Activated naive CD4-positive, alpha-beta T cell treated with Interleukin-2 at 50 U/mL for 16 hours (primary cell): ENCODE measurements around the gene LILRB2.
"Not testable (repeated sequence)": the region's sequence is repeated elsewhere in the genome, so short reads cannot be mapped to it uniquely, and the experiment has no call there.

ENCODE experiments used
- DNase-seq: peaks from one replicate; pipeline ENCODE4 v3.0.0-alpha.2; 2020

LILRB2 gene

GRCh38 chr19:54302257-54302656 lies 21.3 kb upstream of the LILRB2 start:
- DNase-seq, result no peak

GRCh38 chr19:54299515-54299914 lies 18.6 kb upstream of the LILRB2 start:
- no peak for DNase-seq

GRCh38 chr19:54299126-54299498 lies 18.2 kb upstream of the LILRB2 start:
- DNase-seq, result no peak

- no peak for DNase-seq
These were observed 17.6 kb upstream of the LILRB2 start for GRCh38 chr19:54298357-54299125.

- no peak for DNase-seq
These were observed 16.9 kb upstream of the LILRB2 start for GRCh38 chr19:54297759-54298305.

- DNase-seq, result no peak
These were observed 13.6 kb upstream of the LILRB2 start for GRCh38 chr19:54294539-54294938.

GRCh38 chr19:54289160-54289559 lies 8.2 kb upstream of the LILRB2 start:
- DNase-seq, result not testable (repeated sequence)

GRCh38 chr19:54287456-54287855 lies 6.5 kb upstream of the LILRB2 start:
- no peak for DNase-seq

- not testable (repeated sequence) for DNase-seq
These were observed 5.4 kb upstream of the LILRB2 start for GRCh38 chr19:54286283-54286682.

- not testable (repeated sequence) for DNase-seq
These were observed 4.6 kb upstream of the LILRB2 start for GRCh38 chr19:54285427-54286056.

GRCh38 chr19:54282686-54283470 lies 2.0 kb upstream of the LILRB2 start:
- DNase-seq, result no peak

- not testable (repeated sequence) for DNase-seq
These were observed 792 bp upstream of the LILRB2 start for GRCh38 chr19:54281729-54282075.

GRCh38 chr19:54280441-54280840 lies 469 bp downstream of the LILRB2 start:
- not testable (repeated sequence) for DNase-seq

- not testable (repeated sequence) for DNase-seq
These were observed 885 bp downstream of the LILRB2 start for GRCh38 chr19:54280025-54280424.

- no peak for DNase-seq
These were observed 1.4 kb downstream of the LILRB2 start for GRCh38 chr19:54279406-54279962.

- DNase-seq, result not testable (repeated sequence)
These were observed 2.2 kb downstream of the LILRB2 start for GRCh38 chr19:54278571-54279195.

GRCh38 chr19:54278056-54278455 lies 2.9 kb downstream of the LILRB2 start:
- DNase-seq, result not testable (repeated sequence)

- DNase-seq, result not testable (repeated sequence)
These were observed 3.7 kb downstream of the LILRB2 start for GRCh38 chr19:54277111-54277615.

GRCh38 chr19:54275951-54276350 lies 5.0 kb downstream of the LILRB2 start:
- no peak for DNase-seq

- DNase-seq, result not testable (repeated sequence)
These were observed 6.4 kb downstream of the LILRB2 start for GRCh38 chr19:54274516-54274915.

- DNase-seq, result no peak
These were observed 7.1 kb downstream of the LILRB2 start for GRCh38 chr19:54273821-54274220.

- not testable (repeated sequence) for DNase-seq
These were observed 8.7 kb downstream of the LILRB2 start for GRCh38 chr19:54272181-54272580.
